OCI-LY7 (cell line): Measurements from ENCODE around the gene COLQ. TPM values are rescaled to one million over a fixed set of nuclear protein-coding genes. Genes with fewer than 3 reads are reported as not detected.
A peak's percentile ranks its signal among the peaks of the same experiment; 100 is the strongest.

Experiments
- Bru-seq: library from RNA; stranded (reverse); fragments of 400-500 nt; gene quantifications from one replicate; lab custom pipeline; 2021; lab: Mats Ljungman, UMichigan
- BruChase-seq, 2 experiments: library from RNA; stranded (reverse); fragments of 400-500 nt; gene quantifications; one replicate each; lab custom pipeline; 2021; lab: Mats Ljungman, UMichigan
- BruUV-seq: library from RNA; stranded (reverse); fragments of 400-500 nt; replicated peaks from 2 replicates; lab custom pipeline; 2021; lab: Mats Ljungman, UMichigan
- CTCF ChIA-PET: fragments of 300-600 bp; sonication (Branson Sonifier 250); formaldehyde crosslinking; loops from one replicate; lab custom pipeline; 2022; ENCODE audit warnings: antibody characterized with exemption; ENCODE audit not compliant: unreplicated experiment; lab: Charles Lee
- POLR2A ChIA-PET: fragments of 300-600 bp; sonication (Branson Sonifier 250); formaldehyde crosslinking; loops from one replicate; lab custom pipeline; 2022; ENCODE audit warnings: antibody characterized with exemption; lab: Charles Lee
- DNase-seq: peaks from one replicate; pipeline ENCODE4 v3.0.0-alpha.2; 2015; ENCODE audit warnings: low spot score
- H2AFZ ChIP-seq: fragments of 200-600 bp; sonication (generic), shearing (Covaris generic); 2 replicates; pipeline ENCODE4 v1.6.1; 2014; ENCODE audit warnings: mild to moderate bottlenecking, antibody characterized with exemption, low read length, moderate library complexity
- H3K27ac ChIP-seq: fragments of 200-600 bp; sonication (generic); 2 replicates; pipeline ENCODE4 v1.5.1; 2014; ENCODE audit warnings: mixed run types, low read depth, mild to moderate bottlenecking, moderate library complexity, low read length, inconsistent platforms; ENCODE audit not compliant: poor library complexity, severe bottlenecking
- H3K36me3 ChIP-seq: fragments of 200-600 bp; sonication (generic); 2 replicates; pipeline ENCODE4 v1.6.1; 2014; ENCODE audit warnings: mild to moderate bottlenecking, antibody characterized with exemption, low read length, moderate library complexity, mixed read lengths; ENCODE audit not compliant: insufficient read depth
- H3K4me1 ChIP-seq: fragments of 200-600 bp; sonication (generic); 2 replicates; pipeline ENCODE4 v1.5.1; 2014; ENCODE audit warnings: mild to moderate bottlenecking, low read length; ENCODE audit not compliant: insufficient read depth, poor library complexity, severe bottlenecking
- H3K4me2 ChIP-seq: fragments of 200-600 bp; sonication (generic); 2 replicates; pipeline ENCODE4 v1.6.1; 2014; ENCODE audit warnings: mild to moderate bottlenecking, low read length
- H3K4me3 ChIP-seq: fragments of 200-600 bp; sonication (generic); 2 replicates; pipeline ENCODE4 v1.5.1; 2014; ENCODE audit warnings: mild to moderate bottlenecking, low read depth, low read length; ENCODE audit not compliant: poor library complexity, severe bottlenecking
- H3K79me2 ChIP-seq: fragments of 200-600 bp; sonication (generic); 2 replicates; pipeline ENCODE4 v1.6.1; 2016; ENCODE audit warnings: low read depth, mild to moderate bottlenecking, low read length, moderate library complexity, mixed read lengths; ENCODE audit not compliant: insufficient read depth
- H3K9me2 ChIP-seq: fragments of 200-600 bp; sonication (generic); 2 replicates; pipeline ENCODE4 v1.6.1; 2016; ENCODE audit warnings: mild to moderate bottlenecking, low read length, mixed read lengths; ENCODE audit not compliant: insufficient read depth
- H3K9me3 ChIP-seq: fragments of 200-600 bp; sonication (generic); 2 replicates; pipeline ENCODE4 v1.6.1; 2014; ENCODE audit warnings: mild to moderate bottlenecking, mixed run types, low read length, mixed read lengths
- H4K20me1 ChIP-seq: fragments of 200-600 bp; sonication (generic); 2 replicates; pipeline ENCODE4 v1.6.1; 2014; ENCODE audit warnings: mild to moderate bottlenecking, antibody characterized with exemption, low read length, moderate library complexity, mixed read lengths; ENCODE audit not compliant: insufficient read depth
- CTCF ChIP-seq: fragments of 200-600 bp; sonication (generic); conservative IDR thresholded peaks from 2 replicates; pipeline ENCODE4 v1.5.1; 2014; ENCODE audit warnings: mild to moderate bottlenecking, antibody characterized with exemption, low read length, moderate library complexity, mixed read lengths
- EZH2phosphoT487 ChIP-seq: fragments of 200-600 bp; sonication (generic); IDR thresholded peaks from 2 replicates; pipeline ENCODE4 v1.6.1; 2018; ENCODE audit warnings: low read depth, borderline replicate concordance, mild to moderate bottlenecking, mixed run types, antibody characterized with exemption, low read length, moderate library complexity, mixed read lengths
- intact Hi-C: fragments of 100-400 bp; cut with micrococcal nuclease; formaldehyde crosslinking; loops from one replicate; pipeline ENCODE4 v1.10.0; 2022; ENCODE audit not compliant: unreplicated experiment
- long read RNA-seq: library from polyadenylated mRNA; stranded (forward); transcript quantifications from one replicate; pipeline ENCODE4 v2.0.0, GENCODE V29; 2022
- total RNA-seq, 2 experiments: library from RNA; depleted of rRNA in 1 of 2; stranded (reverse); fragments of >200 nt in 1 of 2; shearing (Covaris generic) in 1 of 2; gene quantifications; 2 replicates each; pipeline ENCODE4 v1.2.3, GENCODE V29; 2014 to 2022

COLQ gene
- 1.4 and 1.5 TPM in 2 replicates for total RNA-seq (2014; rRNA removed; shearing (Covaris generic))
- total RNA-seq (2022) = 0.28 and 0.42 TPM in 2 replicates
- percentile 28 among the genes with signal in this experiment for Bru-seq, nascent RNA
- BruChase-seq, experiment 1, labeled RNA remaining after a 6-hour chase = percentile 24 among the genes with signal in this experiment
- BruChase-seq, experiment 2, labeled RNA remaining after a 2-hour chase = percentile 30 among the genes with signal in this experiment
- long read RNA-seq, partial matches to known transcripts = 1 of 2 reads
- long read RNA-seq, other reads (novel, unspliced or antisense) = 1 of 2 reads

GRCh38 chr3:15521573-15521965, at the start of gene COLQ:
Gene COLQ (minus strand): TSS chr3:15521706. CDS start chr3:15521625, 81 bp downstream.
- BruUV-seq = no TSS peak
- H3K4me3 ChIP-seq = no peak within 1 kb of the TSS
- H3K79me2 ChIP-seq = no peaks in the 10 kb centered on the region
- no peak for DNase-seq
- no peaks in the 10 kb centered on the region for H3K9me2 ChIP-seq
- no peak within 1 kb of the TSS for H2AFZ ChIP-seq
- H4K20me1 ChIP-seq = no peaks in the 10 kb centered on the region
- no peak for TF ChIP-seq CTCF
- TF ChIP-seq EZH2phosphoT487 = no peak
- POLR2A ChIA-PET = interaction anchor here (0.6 kb wide), 1 partner anchor 36 kb away, joined by 3 read pairs; no protein-coding TSS in a partner anchor
- no peaks in the 10 kb centered on the region for H3K36me3 ChIP-seq
- intact Hi-C loops = no loop called here
- no peaks in the 10 kb centered on the region for H3K9me3 ChIP-seq
- CTCF ChIA-PET = no interaction called here
- H3K27ac ChIP-seq = no peak within 1 kb of the TSS
- no peak within 1 kb of the TSS for H3K4me2 ChIP-seq
- H3K4me1 ChIP-seq = peaks cover 9% of the 10 kb centered on the region

- H3K4me2 ChIP-seq = no peak overlapping the region
- ChIA-PET CTCF (interaction anchor here (0.9 kb wide), 1 partner anchor 11 kb away, joined by 3 read pairs; no protein-coding TSS in a partner anchor), POLR2A (no interaction called here)
- no peaks in the 10 kb centered on the region for H3K4me1 ChIP-seq
- H3K9me2 ChIP-seq = no peaks in the 10 kb centered on the region
- no peak overlapping the region for H2AFZ ChIP-seq
- no TSS peak for BruUV-seq
- H3K4me3 ChIP-seq = no peak overlapping the region
- H3K27ac ChIP-seq = no peak overlapping the region
- TF ChIP-seq EZH2phosphoT487 = no peak
- TF ChIP-seq CTCF = no peak
- no peak for DNase-seq
- peaks cover 76% of the 10 kb centered on the region for H3K36me3 ChIP-seq
- no peaks in the 10 kb centered on the region for H3K9me3 ChIP-seq
- intact Hi-C loops = no loop called here
- no peaks in the 10 kb centered on the region for H3K79me2 ChIP-seq
- no peaks in the 10 kb centered on the region for H4K20me1 ChIP-seq
Measured at GRCh38 chr3:15563190-15563589, 41.7 kb upstream of the COLQ start.

DNA sequence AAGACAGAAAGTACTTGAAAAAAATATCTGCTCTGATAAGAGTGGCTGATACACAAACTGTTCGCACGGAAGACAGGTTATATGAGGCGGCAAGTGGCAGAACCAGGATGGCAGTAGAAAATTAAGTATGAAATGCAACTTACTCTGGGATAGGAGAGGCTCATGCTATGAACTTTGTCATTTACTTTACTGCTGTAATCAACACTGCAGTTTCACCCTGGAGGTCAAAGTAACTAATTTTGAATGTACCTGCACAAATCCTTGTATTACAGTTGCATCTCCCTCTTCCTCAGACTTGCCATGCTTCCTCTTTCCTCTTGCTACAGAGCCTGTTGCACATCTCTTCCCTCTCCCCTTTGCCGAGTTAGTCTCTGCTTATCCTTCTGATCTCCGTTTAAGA, 41.1 kb upstream of the COLQ start:
- intact Hi-C loops = no loop called here
- H2AFZ ChIP-seq = no peak overlapping the region
- H3K4me1 ChIP-seq = peaks cover 3% of the 10 kb centered on the region
- TF ChIP-seq EZH2phosphoT487 = no peak
- TF ChIP-seq CTCF = no peak
- H3K36me3 ChIP-seq = peaks cover 70% of the 10 kb centered on the region
- no peaks in the 10 kb centered on the region for H3K9me3 ChIP-seq
- CTCF ChIA-PET = interaction anchor here (0.9 kb wide), 1 partner anchor 12 kb away, joined by 3 read pairs; no protein-coding TSS in a partner anchor
- H3K27ac ChIP-seq = no peak overlapping the region
- H3K4me3 ChIP-seq = no peak overlapping the region
- no peak overlapping the region for H3K4me2 ChIP-seq
- H4K20me1 ChIP-seq = no peaks in the 10 kb centered on the region
- no peaks in the 10 kb centered on the region for H3K79me2 ChIP-seq
- no peak for DNase-seq
- no peaks in the 10 kb centered on the region for H3K9me2 ChIP-seq
- no TSS peak for BruUV-seq
- POLR2A ChIA-PET = no interaction called here
